K562 (cell line): Measurements from ENCODE around the gene AAMP. TPM values are rescaled to one million over a fixed set of nuclear protein-coding genes. Genes with fewer than 3 reads are reported as not detected.

Source experiments
- ATAC-seq: fragments of 200-7000 bp; cut with Tn5 transposase; 3 replicates; pipeline ENCODE4 v1.9.1; 2020; ENCODE audit warnings: moderate library complexity
- BruUV-seq: library from RNA; stranded (reverse); fragments of 400-500 nt; replicated peaks from 2 replicates; lab custom pipeline; 2021; lab: Mats Ljungman, UMichigan
- CTCF ChIA-PET: fragments of 300-600 bp; formaldehyde crosslinking; extraction: SDS; loops from one replicate; lab custom pipeline; 2021; ENCODE audit warnings: low intra/inter-chr PET ratio; lab: Yijun Ruan, JAX
- POLR2A ChIA-PET: fragments of 300-600, 350-650 bp; sonication (Branson Sonifier 250); formaldehyde crosslinking; extraction: SDS; loops from one replicate; lab custom pipeline; 2021; ENCODE audit warnings: antibody characterized with exemption, inconsistent platforms; lab: Yijun Ruan, JAX
- DNase-seq, 4 experiments: peaks; one replicate each; pipeline versions ENCODE4 v3.0.0 to v3.0.0-alpha.2; 2011 to 2018; ENCODE audit warnings: low spot score in 3 of 4, mixed read lengths in 3 of 4; ENCODE audit errors: extremely low read depth in 1 of 4
- FAIRE-seq: peaks from 2 replicates; lab custom pipeline; 2011; peaks lifted over from hg19 to GRCh38; lab: Jason Lieb, UNC
- H2AFZ ChIP-seq: 2 replicates; pipeline ENCODE4 v1.6.0; 2011; ENCODE audit warnings: low read depth, low read length, control low read depth, inconsistent platforms
- H3K27ac ChIP-seq: fragments of 200-600 bp; 3 replicates; pipeline ENCODE4 v1.8.0; 2011; ENCODE audit warnings: low read depth, mild to moderate bottlenecking, control low read depth, inconsistent platforms, low read length, moderate library complexity, mixed read lengths; ENCODE audit errors: extremely low read depth
- H3K27me3 ChIP-seq, 2 experiments: fragments of 300-600 bp in 1 of 2; 2 replicates in 1 of 2; 3 replicates in 1 of 2; pipeline versions ENCODE4 v1.6.0 to v1.8.0; 2011; ENCODE audit warnings: inconsistent platforms in 2 of 2, low read length in 2 of 2, mild to moderate bottlenecking in 1 of 2, mixed read lengths in 1 of 2, moderate library complexity in 1 of 2; ENCODE audit not compliant: control insufficient read depth in 2 of 2, insufficient read depth in 2 of 2
- H3K36me3 ChIP-seq: fragments of 300-600 bp; 3 replicates; pipeline ENCODE4 v1.8.0; 2011; ENCODE audit warnings: mild to moderate bottlenecking, low read length, inconsistent platforms; ENCODE audit not compliant: control insufficient read depth, insufficient read depth
- H3K4me1 ChIP-seq, 2 experiments: fragments of 200-600 bp in 1 of 2; replicated peaks in 1 of 2; 2 replicates in 1 of 2; 3 replicates in 1 of 2; pipeline versions ENCODE4 v1.5.1 to v1.8.0; 2011; ENCODE audit warnings: inconsistent platforms in 2 of 2, low read length in 2 of 2, mild to moderate bottlenecking in 1 of 2, mixed read lengths in 1 of 2, moderate library complexity in 1 of 2; ENCODE audit not compliant: control insufficient read depth in 2 of 2, insufficient read depth in 2 of 2
- H3K4me2 ChIP-seq: 2 replicates; pipeline ENCODE4 v1.6.1; 2011; ENCODE audit warnings: low read length, control low read depth, inconsistent platforms, mixed read lengths; ENCODE audit not compliant: insufficient read depth
- H3K4me3 ChIP-seq: fragments of 200-600 bp; sonication (generic), shearing (Covaris generic); 2 replicates; pipeline ENCODE4 v1.5.1; 2016; ENCODE audit warnings: control low read depth, inconsistent platforms
- H3K79me2 ChIP-seq: fragments of 200-600 bp; 3 replicates; pipeline ENCODE4 v1.8.0; 2011; ENCODE audit warnings: low read length, inconsistent platforms; ENCODE audit not compliant: control insufficient read depth, insufficient read depth
- H3K9ac ChIP-seq, 2 experiments: 2 replicates each; pipeline versions ENCODE4 v1.6.0 to v1.6.1; 2011; ENCODE audit warnings: low read depth in 2 of 2, low read length in 2 of 2, control low read depth in 1 of 2, inconsistent platforms in 1 of 2, mild to moderate bottlenecking in 1 of 2, mixed read lengths in 1 of 2; ENCODE audit not compliant: insufficient read depth in 1 of 2
- H3K9me1 ChIP-seq: one replicate; pipeline ENCODE4 v1.6.0; 2011; ENCODE audit warnings: inconsistent platforms, mild to moderate bottlenecking, low read length, moderate library complexity; ENCODE audit not compliant: control insufficient read depth, insufficient read depth
- H3K9me3 ChIP-seq: replicated peaks from 2 replicates; pipeline ENCODE4 v1.5.1; 2011; ENCODE audit warnings: low read depth, low read length, inconsistent platforms; ENCODE audit not compliant: control insufficient read depth, insufficient read depth
- H4K20me1 ChIP-seq: replicated peaks from 2 replicates; pipeline ENCODE4 v1.6.1; 2011; ENCODE audit warnings: low read length, inconsistent platforms, mixed read lengths; ENCODE audit not compliant: control insufficient read depth, insufficient read depth
- FOXA3 ChIP-seq, 2 experiments: fragments of 450-650 bp in 1 of 2; sonication (generic) in 1 of 2; formaldehyde crosslinking; IDR thresholded peaks in 1 of 2; conservative IDR thresholded peaks in 1 of 2; 2 replicates each; pipeline versions ENCODE4 v1.4.0 to v1.8.0; 2020 to 2022; ENCODE audit warnings: mild to moderate bottlenecking in 2 of 2, missing genetic modification reagents in 1 of 2
- HOMEZ ChIP-seq: fragments of 250-450 bp; sonication (Bioruptor Pico); IDR thresholded peaks from 2 replicates; pipeline ENCODE4 v1.4.0; 2020; ENCODE audit warnings: mild to moderate bottlenecking, moderate library complexity
- WGBS: fragments of 100-300 bp; shearing (Covaris generic); methylation state at CpG from one replicate; pipeline ENCODE4 v1.1.6; 2016; ENCODE audit warnings: low coverage, mixed read lengths; ENCODE audit not compliant: insufficient coverage; ENCODE audit errors: missing lambda C conversion rate; 5-methylcytosine and 5-hydroxymethylcytosine counted together
- in situ Hi-C: fragments of 300-500 bp; cut with MboI; formaldehyde crosslinking; loops from 4 replicates; pipeline ENCODE4 v1.15.0; 2018; ENCODE audit warnings: inconsistent platforms, mixed read lengths
- intact Hi-C: fragments of 100-400 bp; cut with micrococcal nuclease; formaldehyde crosslinking; loops from 2 replicates; pipeline ENCODE4 v1.14.2; 2022
- polyA plus RNA-seq, 8 experiments: library from polyadenylated mRNA; depleted of rRNA in 4 of 8; stranded (reverse) in 5 of 8; unstranded in 3 of 8; fragments of >200 nt; fragmentation: Nextera tagmentation in 2 of 8; fragmentation: Illumina TruSeq in 1 of 8; extraction: Ambion mirVana in 2 of 8; extraction: Trizol in 1 of 8; gene quantifications; 2 replicates each; pipeline versions ENCODE4 v1.2.1 to v1.2.3, GENCODE V29; 2011 to 2014; ENCODE audit warnings: inconsistent platforms in 1 of 8, missing spikeins in 1 of 8
- total RNA-seq, 7 experiments: library from RNA; depleted of rRNA in 6 of 7; stranded (reverse); fragments of >200 nt in 6 of 7; fragmentation: Illumina TruSeq in 2 of 7; extraction: Trizol in 2 of 7; gene quantifications; 2 replicates each; pipeline versions ENCODE4 v1.2.1 to v1.2.3, GENCODE V29; 2011 to 2021; ENCODE audit warnings: low replicate concordance in 1 of 7

Gene AAMP
- total and polyA plus RNA-seq, 9 of the 15 experiments (the other 6 are each of a cell fraction or from before 2014, with no cell fraction given): 5.7 to 197 (median 94.1) TPM

- FAIRE-seq (no peak), ATAC-seq (no peak), DNase-seq (no peak)
- 95% methylated on average over 9 of the region's 15 CpGs for WGBS
- H3K27me3 ChIP-seq: no peaks in the 10 kb centered on the region
- POLR2A ChIA-PET: interaction anchor here (0.6 kb wide), 2 partner anchors 53 to 129 kb away, joined by 3 read pairs; no protein-coding TSS in a partner anchor
- H3K9me3 ChIP-seq: no peaks in the 10 kb centered on the region
- H3K4me1 ChIP-seq: peaks cover 4 to 23% of the 10 kb centered on the region in 2 experiments; a peak in 3 of 5 replicates
- CTCF ChIA-PET: no interaction called here
- H3K27ac ChIP-seq: no peak overlapping the region
- H3K36me3 ChIP-seq: peaks cover 39% of the 10 kb centered on the region; the same call in 2 of the 3 replicates
- no peaks in the 10 kb centered on the region for H3K9me1 ChIP-seq
- H3K4me3 ChIP-seq: no peak overlapping the region
- no peak overlapping the region for H2AFZ ChIP-seq
- in situ Hi-C loops: no loop called here
- intact Hi-C loops: no loop called here
- no peak overlapping the region; a peak in 1 of 4 replicates for H3K9ac ChIP-seq
- 0 out of 2 replicates have a peak, but pooled peaks cover 3% of the 10 kb centered on the region for H4K20me1 ChIP-seq
- no peak overlapping the region for H3K4me2 ChIP-seq
- no TSS peak for BruUV-seq
- TF ChIP-seq HOMEZ (CRISPR knock-in tag): no peak
- no peak for TF ChIP-seq FOXA3 (CRISPR knock-in tag; conservative IDR thresholded peaks at IDR 0.05 in 1 of 2, IDR thresholded peaks at IDR 0.05 in 1 of 2)
- H3K79me2 ChIP-seq: peaks cover 22% of the 10 kb centered on the region
These were observed 3.5 kb downstream of the AAMP start for GRCh38 chr2:218266316-218266979.
